GM13976 (cell line): ENCODE data around the gene VAPA.

ENCODE experiments used
- DNase-seq: peaks from one replicate; pipeline ENCODE4 v3.0.0; 2012; ENCODE audit warnings: low spot score
- in situ Hi-C: fragments of 300-500 bp; cut with MboI; formaldehyde crosslinking; loops from one replicate; pipeline ENCODE4 v1.12.0; 2022; ENCODE audit warnings: low sequenced_read_pairs, mixed read lengths, inconsistent platforms; ENCODE audit not compliant: unreplicated experiment
- TF ChIP-seq, protein P1 (sequence below): IDR thresholded peaks from 2 replicates; pipeline ENCODE4 v1.5.1; 2012; ENCODE audit warnings: borderline replicate concordance, mild to moderate bottlenecking; ENCODE audit not compliant: insufficient read depth; ENCODE audit errors: extremely low read depth, missing control alignments, control extremely low read depth

Gene VAPA

GRCh38 chr18:9952633-9953416 is 39.0 kb downstream of the VAPA start:
- in situ Hi-C loops = loop anchor here (25.0 kb wide), 1 partner anchor 91 kb away; no protein-coding TSS in a partner anchor
- no peak for DNase-seq
- TF ChIP-seq, protein P1, sequence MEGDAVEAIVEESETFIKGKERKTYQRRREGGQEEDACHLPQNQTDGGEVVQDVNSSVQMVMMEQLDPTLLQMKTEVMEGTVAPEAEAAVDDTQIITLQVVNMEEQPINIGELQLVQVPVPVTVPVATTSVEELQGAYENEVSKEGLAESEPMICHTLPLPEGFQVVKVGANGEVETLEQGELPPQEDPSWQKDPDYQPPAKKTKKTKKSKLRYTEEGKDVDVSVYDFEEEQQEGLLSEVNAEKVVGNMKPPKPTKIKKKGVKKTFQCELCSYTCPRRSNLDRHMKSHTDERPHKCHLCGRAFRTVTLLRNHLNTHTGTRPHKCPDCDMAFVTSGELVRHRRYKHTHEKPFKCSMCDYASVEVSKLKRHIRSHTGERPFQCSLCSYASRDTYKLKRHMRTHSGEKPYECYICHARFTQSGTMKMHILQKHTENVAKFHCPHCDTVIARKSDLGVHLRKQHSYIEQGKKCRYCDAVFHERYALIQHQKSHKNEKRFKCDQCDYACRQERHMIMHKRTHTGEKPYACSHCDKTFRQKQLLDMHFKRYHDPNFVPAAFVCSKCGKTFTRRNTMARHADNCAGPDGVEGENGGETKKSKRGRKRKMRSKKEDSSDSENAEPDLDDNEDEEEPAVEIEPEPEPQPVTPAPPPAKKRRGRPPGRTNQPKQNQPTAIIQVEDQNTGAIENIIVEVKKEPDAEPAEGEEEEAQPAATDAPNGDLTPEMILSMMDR = no peak

DNA sequence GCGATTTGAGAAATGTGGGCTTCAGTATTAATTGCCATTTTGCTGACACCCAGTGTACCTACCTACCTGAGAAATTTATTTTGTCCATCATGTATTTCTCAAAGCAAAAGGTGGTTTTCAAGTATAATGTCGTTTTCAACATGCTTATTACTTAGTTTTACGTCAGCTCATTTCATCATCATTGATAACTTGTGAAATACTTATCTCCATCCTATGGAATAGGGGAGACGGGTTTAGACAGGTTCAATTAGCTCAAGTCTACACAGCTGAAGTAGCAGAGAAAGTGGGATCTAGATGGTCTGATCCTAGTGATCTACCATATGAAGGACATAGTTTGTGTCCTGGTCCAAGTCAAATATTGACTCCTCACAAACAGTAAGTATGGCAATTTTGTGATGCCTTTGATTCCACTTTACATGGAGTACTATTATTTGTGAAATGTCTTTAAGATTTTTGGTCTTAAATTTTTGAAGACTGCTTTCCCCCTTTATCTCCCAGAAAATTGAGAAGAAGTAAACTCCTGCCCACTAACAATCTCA is 45.1 kb downstream of the VAPA start:
- no peak for DNase-seq
- in situ Hi-C loops = loop anchor here (25.0 kb wide), 1 partner anchor 97 kb away; no protein-coding TSS in a partner anchor
- TF ChIP-seq, protein P1 = no peak

DNA sequence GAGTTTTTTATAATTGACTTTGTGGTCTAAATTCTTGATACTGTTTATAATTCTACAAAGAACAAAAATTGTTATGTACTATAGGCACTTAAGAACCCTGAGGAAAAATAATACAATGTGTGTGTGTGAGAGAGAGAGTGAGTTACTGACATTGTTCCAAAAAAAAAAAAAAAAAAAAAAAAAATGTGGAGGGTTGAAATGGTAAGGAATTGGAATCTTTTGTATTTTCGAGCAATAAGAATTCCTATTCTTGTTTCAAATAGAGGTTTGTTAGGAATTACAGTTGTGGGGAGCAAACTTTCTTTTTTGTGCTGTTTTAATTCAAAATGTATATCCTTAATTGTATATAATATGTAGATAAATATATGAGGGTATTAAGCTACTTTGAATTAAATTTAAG is 45.7 kb downstream of the VAPA start:
- no peak for DNase-seq
- in situ Hi-C loops = loop anchor here (25.0 kb wide), 1 partner anchor 97 kb away; no protein-coding TSS in a partner anchor
- TF ChIP-seq, protein P1 = no peak

GRCh38 chr18:9960258-9960904 is 46.6 kb downstream of the VAPA start:
- in situ Hi-C loops = loop anchor here (25.0 kb wide), 1 partner anchor 98 kb away; no protein-coding TSS in a partner anchor
- DNase-seq = no peak
- TF ChIP-seq, protein P1 = no peak

DNA sequence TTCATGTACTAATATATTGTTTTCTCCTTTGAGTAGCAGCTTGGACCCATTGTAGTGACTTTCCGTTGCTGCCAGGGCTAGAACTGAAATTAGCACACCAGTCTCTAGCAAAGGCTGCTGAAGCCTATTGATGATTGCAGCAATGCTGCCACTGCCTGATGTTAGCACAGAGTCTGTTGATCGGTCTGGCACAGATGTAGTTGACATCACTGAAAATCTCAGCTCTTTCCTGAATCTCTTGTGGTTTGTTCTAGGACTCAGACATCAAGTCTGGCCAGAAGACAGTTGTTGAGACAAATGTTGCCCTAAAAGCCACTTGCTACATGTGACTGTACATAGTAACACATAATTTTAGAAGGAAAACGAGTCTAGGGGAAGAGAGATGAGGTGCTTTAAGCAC is 47.2 kb downstream of the VAPA start:
- in situ Hi-C loops = loop anchor here (25.0 kb wide), 1 partner anchor 99 kb away; no protein-coding TSS in a partner anchor

More for the DNA sequence above, 47.2 kb downstream of the VAPA start:
- DNase-seq = no peak
- TF ChIP-seq, protein P1 = no peak
